ENCODE measurements around the gene ISM1.

ISM1 gene

GRCh38 chr20:13349235-13349604 lies 128.1 kb downstream of the ISM1 start:
- no peak overlapping the region for H3K27ac ChIP-seq
- no peak for DNase-seq
- in situ Hi-C loops (cut with HindIII; ENCODE audit: low pct_ligation_motif_present, low sequenced_read_pairs): no loop called here
- no peak for TF ChIP-seq CTCF (IDR thresholded peaks at IDR 0.05; ENCODE audit: low read depth, low read length, missing control alignments)
- no peaks in the 10 kb centered on the region for H3K27me3 ChIP-seq (replicated peaks)
- H3K36me3 ChIP-seq (replicated peaks): no peaks in the 10 kb centered on the region
- H3K4me3 ChIP-seq (ENCODE audit: low read depth, low read length): no peak overlapping the region

All from brain microvascular endothelial cell (primary cell).